Neural progenitor cell (in vitro differentiated cells): ENCODE data around the gene ISY1. TPM values are rescaled to one million over a fixed set of nuclear protein-coding genes. Genes with fewer than 3 reads are reported as not detected.

ENCODE experiments used
- DNase-seq: peaks from one replicate; pipeline ENCODE4 v3.0.0-alpha.2; 2016; ENCODE audit warnings: low spot score
- H2AFZ ChIP-seq: fragments of 200-600 bp; sonication (generic); replicated peaks from 2 replicates; pipeline ENCODE4 v1.6.1; 2016; ENCODE audit warnings: antibody characterized with exemption
- H3F3A ChIP-seq: fragments of 200-600 bp; sonication (generic); 2 replicates; pipeline ENCODE4 v1.6.1; 2016; ENCODE audit warnings: antibody characterized with exemption, low read depth
- H3K27ac ChIP-seq: fragments of 200-600 bp; sonication (generic); 2 replicates; pipeline ENCODE4 v1.5.1; 2016; ENCODE audit warnings: mild to moderate bottlenecking
- H3K27me3 ChIP-seq: fragments of 200-600 bp; sonication (generic); 2 replicates; pipeline ENCODE4 v1.6.1; 2016; ENCODE audit warnings: mild to moderate bottlenecking, moderate library complexity
- H3K36me3 ChIP-seq: fragments of 200-600 bp; sonication (generic); 2 replicates; pipeline ENCODE4 v1.5.1; 2016
- H3K4me1 ChIP-seq: fragments of 200-600 bp; sonication (generic); 2 replicates; pipeline ENCODE4 v1.6.1; 2016; ENCODE audit warnings: mixed run types
- H3K4me2 ChIP-seq: fragments of 200-600 bp; sonication (generic); 2 replicates; pipeline ENCODE4 v1.6.1; 2016
- H3K4me3 ChIP-seq: fragments of 200-600 bp; sonication (generic); 2 replicates; pipeline ENCODE4 v1.5.1; 2016
- H3K79me2 ChIP-seq: fragments of 200-600 bp; sonication (generic); 2 replicates; pipeline ENCODE4 v1.6.1; 2016; ENCODE audit warnings: low read depth
- H3K9ac ChIP-seq: fragments of 200-600 bp; sonication (generic); 2 replicates; pipeline ENCODE4 v1.6.1; 2016
- H3K9me3 ChIP-seq: fragments of 200-600 bp; sonication (generic); 2 replicates; pipeline ENCODE4 v1.5.1; 2016; ENCODE audit warnings: low read depth
- H4K20me1 ChIP-seq: fragments of 200-600 bp; sonication (generic); 2 replicates; pipeline ENCODE4 v1.6.1; 2016; ENCODE audit warnings: low read depth
- H3K27ac Mint-ChIP-seq: 3 replicates; pipeline ENCODE4 v1.8.0; 2021; ENCODE audit warnings: mixed read lengths
- H3K27me3 Mint-ChIP-seq: 2 replicates; pipeline ENCODE4 v1.8.0; 2022; ENCODE audit warnings: low read depth, mild to moderate bottlenecking, inconsistent platforms, moderate library complexity, mixed read lengths; ENCODE audit not compliant: insufficient read depth
- H3K36me3 Mint-ChIP-seq: 3 replicates; pipeline ENCODE4 v1.8.0; 2021; ENCODE audit warnings: mixed read lengths
- H3K4me1 Mint-ChIP-seq: 3 replicates; pipeline ENCODE4 v1.8.0; 2021; ENCODE audit warnings: mixed read lengths
- H3K4me3 Mint-ChIP-seq: 3 replicates; pipeline ENCODE4 v1.8.0; 2021; ENCODE audit warnings: mild to moderate bottlenecking, moderate library complexity, mixed read lengths
- H3K9me3 Mint-ChIP-seq: 3 replicates; pipeline ENCODE4 v1.8.0; 2020; ENCODE audit warnings: mixed read lengths
- EZH2 ChIP-seq: fragments of 200-600 bp; sonication (generic); IDR thresholded peaks from 2 replicates; pipeline ENCODE4 v1.6.1; 2017; ENCODE audit warnings: antibody characterized with exemption, mild to moderate bottlenecking, moderate library complexity
- EZH2phosphoT487 ChIP-seq: fragments of 200-600 bp; sonication (generic); IDR thresholded peaks from 2 replicates; pipeline ENCODE4 v1.6.1; 2017; ENCODE audit warnings: antibody characterized with exemption
- total RNA-seq: library from RNA; depleted of rRNA; stranded (reverse); fragments of >200 nt; gene quantifications from 2 replicates; pipeline ENCODE4 v1.2.3, GENCODE V29; 2015; ENCODE audit warnings: low replicate concordance
- TF ChIP-seq, protein P1 (sequence below): fragments of 200-600 bp; sonication (generic); IDR thresholded peaks from 2 replicates; pipeline ENCODE4 v1.5.1; 2017; ENCODE audit warnings: antibody characterized with exemption, mild to moderate bottlenecking

Gene ISY1
- total RNA-seq, 1 donor from 2014 or later, result 31.9 TPM

DNA sequence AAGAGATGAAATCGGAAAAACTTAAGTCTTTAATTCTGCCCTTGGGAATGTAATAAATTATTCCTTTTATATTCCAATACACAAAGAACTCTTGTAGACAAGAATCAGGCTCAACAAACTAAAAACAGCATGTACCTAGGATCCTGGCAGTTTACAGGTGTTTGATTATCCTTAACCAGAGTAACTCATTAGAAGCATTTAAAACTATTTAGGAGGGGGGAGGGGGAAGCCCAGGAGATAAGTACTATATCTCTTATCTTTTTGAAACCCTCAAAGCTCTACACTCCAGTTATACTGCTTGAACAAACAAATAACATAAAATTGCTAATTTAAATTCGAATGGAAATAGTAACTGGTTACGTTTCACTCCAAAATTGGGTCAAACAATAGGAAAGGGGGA, 21.0 kb upstream of the ISY1 start:
- H3K27ac ChIP-seq, result no peak overlapping the region
- Mint-ChIP-seq H3K27me3 (peaks cover 2% of the 10 kb centered on the region), H3K27ac (no peak overlapping the region), H3K36me3 (peaks cover 18% of the 10 kb centered on the region), H3K4me1 (peaks cover 33% of the 10 kb centered on the region), H3K4me3 (peak overlapping the region; percentile 96), H3K9me3 (no peaks in the 10 kb centered on the region)
- H3K4me1 ChIP-seq, result peaks cover 11% of the 10 kb centered on the region
- peaks cover 65% of the 10 kb centered on the region for H4K20me1 ChIP-seq
- peak overlapping the region; percentile 85 for H3K9ac ChIP-seq
- TF ChIP-seq EZH2phosphoT487 (no peak), EZH2 (no peak)
- TF ChIP-seq, protein P1, sequence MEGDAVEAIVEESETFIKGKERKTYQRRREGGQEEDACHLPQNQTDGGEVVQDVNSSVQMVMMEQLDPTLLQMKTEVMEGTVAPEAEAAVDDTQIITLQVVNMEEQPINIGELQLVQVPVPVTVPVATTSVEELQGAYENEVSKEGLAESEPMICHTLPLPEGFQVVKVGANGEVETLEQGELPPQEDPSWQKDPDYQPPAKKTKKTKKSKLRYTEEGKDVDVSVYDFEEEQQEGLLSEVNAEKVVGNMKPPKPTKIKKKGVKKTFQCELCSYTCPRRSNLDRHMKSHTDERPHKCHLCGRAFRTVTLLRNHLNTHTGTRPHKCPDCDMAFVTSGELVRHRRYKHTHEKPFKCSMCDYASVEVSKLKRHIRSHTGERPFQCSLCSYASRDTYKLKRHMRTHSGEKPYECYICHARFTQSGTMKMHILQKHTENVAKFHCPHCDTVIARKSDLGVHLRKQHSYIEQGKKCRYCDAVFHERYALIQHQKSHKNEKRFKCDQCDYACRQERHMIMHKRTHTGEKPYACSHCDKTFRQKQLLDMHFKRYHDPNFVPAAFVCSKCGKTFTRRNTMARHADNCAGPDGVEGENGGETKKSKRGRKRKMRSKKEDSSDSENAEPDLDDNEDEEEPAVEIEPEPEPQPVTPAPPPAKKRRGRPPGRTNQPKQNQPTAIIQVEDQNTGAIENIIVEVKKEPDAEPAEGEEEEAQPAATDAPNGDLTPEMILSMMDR, result no peak
- H3F3A ChIP-seq, result peaks cover 8% of the 10 kb centered on the region
- no peaks in the 10 kb centered on the region for H3K27me3 ChIP-seq
- H3K36me3 ChIP-seq, result no peaks in the 10 kb centered on the region
- DNase-seq, result no peak
- H2AFZ ChIP-seq, result no peak overlapping the region
- peak overlapping the region; percentile 91 for H3K4me2 ChIP-seq
- H3K4me3 ChIP-seq, result peak overlapping the region; percentile 84
- no peaks in the 10 kb centered on the region for H3K9me3 ChIP-seq
- H3K79me2 ChIP-seq, result peaks cover 94% of the 10 kb centered on the region

DNA sequence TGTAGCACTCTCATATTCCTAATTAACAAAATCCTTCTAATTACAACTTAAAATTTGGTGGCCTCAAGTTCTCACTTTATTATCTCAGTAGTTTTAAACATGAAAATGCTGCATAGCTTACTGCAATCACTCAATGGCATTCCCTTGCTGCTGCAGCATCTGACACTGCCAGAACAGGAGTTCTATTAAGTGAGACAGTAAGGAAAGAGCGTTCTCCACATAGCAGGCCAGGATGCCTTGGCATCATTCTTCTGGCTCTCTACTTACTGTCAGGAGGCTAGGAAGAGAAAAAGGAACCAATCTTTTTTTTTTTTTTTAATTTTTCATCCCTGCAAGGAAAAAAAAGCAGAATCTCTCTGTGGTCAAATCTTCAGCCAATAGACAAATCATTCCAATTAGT, 19.6 kb upstream of the ISY1 start:
- peaks cover 21% of the 10 kb centered on the region for H3K36me3 Mint-ChIP-seq
- Histone ChIP-seq H3K79me2 (peaks cover 100% of the 10 kb centered on the region), H3K9ac (peak overlapping the region; percentile 11), H3K4me3 (peak overlapping the region; percentile 12), H3K4me1 (peaks cover 11% of the 10 kb centered on the region), H3K4me2 (peak overlapping the region; percentile 31), H3K36me3 (no peaks in the 10 kb centered on the region), H3F3A (peaks cover 8% of the 10 kb centered on the region), H3K27ac (no peak overlapping the region), H3K27me3 (no peaks in the 10 kb centered on the region), H2AFZ (no peak overlapping the region), H3K9me3 (no peaks in the 10 kb centered on the region), H4K20me1 (peaks cover 78% of the 10 kb centered on the region)
- H3K27me3 Mint-ChIP-seq, result peaks cover 2% of the 10 kb centered on the region
- H3K9me3 Mint-ChIP-seq, result no peaks in the 10 kb centered on the region
- TF ChIP-seq, protein P1, result no peak
- TF ChIP-seq EZH2, result no peak
- TF ChIP-seq EZH2phosphoT487, result no peak
- H3K4me3 Mint-ChIP-seq, result peak overlapping the region; percentile 60
- no peak for DNase-seq
- peaks cover 30% of the 10 kb centered on the region for H3K4me1 Mint-ChIP-seq
- H3K27ac Mint-ChIP-seq, result no peak overlapping the region

DNA sequence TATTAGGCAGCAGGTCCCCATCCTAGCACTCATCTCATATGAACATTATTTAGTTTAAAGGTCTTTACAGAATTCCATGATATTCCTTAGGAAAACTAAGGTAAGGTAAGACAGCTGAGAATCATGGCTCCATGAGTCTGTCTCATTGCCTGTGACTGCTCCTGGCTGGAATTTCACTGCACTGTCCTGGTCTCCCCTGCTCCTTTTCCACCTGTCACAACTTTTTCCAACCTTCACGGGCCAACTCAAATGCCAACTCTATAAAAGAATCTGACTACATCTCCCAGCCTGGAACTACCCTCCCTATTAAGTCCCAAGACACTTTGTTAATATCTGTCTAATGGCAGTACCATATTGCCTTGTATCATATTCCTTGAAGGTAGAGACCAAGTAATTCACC, 15.2 kb upstream of the ISY1 start:
- Histone ChIP-seq H2AFZ (no peak overlapping the region), H3K79me2 (peaks cover 100% of the 10 kb centered on the region), H3K4me1 (peaks cover 3% of the 10 kb centered on the region), H4K20me1 (peaks cover 99% of the 10 kb centered on the region), H3K9me3 (no peaks in the 10 kb centered on the region), H3K27me3 (no peaks in the 10 kb centered on the region), H3K4me2 (no peak overlapping the region), H3F3A (peaks cover 12% of the 10 kb centered on the region), H3K27ac (no peak overlapping the region), H3K9ac (no peak overlapping the region), H3K36me3 (peaks cover 6% of the 10 kb centered on the region), H3K4me3 (no peak overlapping the region)
- H3K27ac Mint-ChIP-seq, result no peak overlapping the region
- peaks cover 2% of the 10 kb centered on the region for H3K27me3 Mint-ChIP-seq
- no peak for DNase-seq
- H3K36me3 Mint-ChIP-seq, result peaks cover 24% of the 10 kb centered on the region
- H3K9me3 Mint-ChIP-seq, result no peaks in the 10 kb centered on the region
- H3K4me3 Mint-ChIP-seq, result no peak overlapping the region
- peaks cover 13% of the 10 kb centered on the region for H3K4me1 Mint-ChIP-seq
- TF ChIP-seq EZH2 (no peak), EZH2phosphoT487 (no peak)
- TF ChIP-seq, protein P1, result no peak
